22Rv1 (cell line): ENCODE data around the gene WASHC4.
A peak's percentile ranks its signal among the peaks of the same experiment; 100 is the strongest.

Source experiments
- H3K27ac ChIP-seq: fragments of 450-650 bp; 2 replicates; pipeline ENCODE4 v1.5.1; 2017
- CTCF ChIP-seq: fragments of 450-650 bp; IDR thresholded peaks from 2 replicates; pipeline ENCODE4 v1.5.1; 2017; ENCODE audit warnings: mild to moderate bottlenecking
- ZFX ChIP-seq: fragments of 450-650 bp; IDR thresholded peaks from 2 replicates; pipeline ENCODE4 v1.6.1; 2017; ENCODE audit warnings: antibody characterized with exemption, borderline replicate concordance

Gene WASHC4

GRCh38 chr12:105107494-105108371 lies at the start of gene WASHC4:
Gene WASHC4 (plus strand): TSS chr12:105107731. CDS start chr12:105107801, 70 bp downstream.
- H3K27ac ChIP-seq, result peak within 1 kb of the TSS; percentile 57
- TF ChIP-seq ZFX, result no peak
- TF ChIP-seq CTCF, result no peak; the same call in 1 of the 2 replicates

GRCh38 chr12:105060715-105061378 lies 46.7 kb upstream of the WASHC4 start:
- no peak overlapping the region for H3K27ac ChIP-seq
- TF ChIP-seq ZFX, result no peak
- no peak for TF ChIP-seq CTCF

- no peak overlapping the region for H3K27ac ChIP-seq
- TF ChIP-seq CTCF, result no peak
- no peak for TF ChIP-seq ZFX
Observed at GRCh38 chr12:105064564-105065178, 42.9 kb upstream of the WASHC4 start.

- H3K27ac ChIP-seq, result no peak overlapping the region
- TF ChIP-seq CTCF (no peak), ZFX (no peak)
Observed at GRCh38 chr12:105067511-105068031, 40.0 kb upstream of the WASHC4 start.

- TF ChIP-seq ZFX (no peak), CTCF (no peak)
Observed at GRCh38 chr12:105069936-105070702, 37.4 kb upstream of the WASHC4 start.

GRCh38 chr12:105071981-105072380 lies 35.5 kb upstream of the WASHC4 start:
- TF ChIP-seq ZFX, result no peak
- TF ChIP-seq CTCF, result no peak
- H3K27ac ChIP-seq, result no peak overlapping the region

More at GRCh38 chr12:105069936-105070702, 37.4 kb upstream of the WASHC4 start:
- H3K27ac ChIP-seq, result no peak overlapping the region
